Measurements from ENCODE around the gene ZFP64.
A peak's percentile ranks its signal among the peaks of the same experiment; 100 is the strongest.
"Not testable (repeated sequence)": the region's sequence is repeated elsewhere in the genome, so short reads cannot be mapped to it uniquely, and the experiment has no call there.

Gene ZFP64

GRCh38 chr20:52160049-52160570 is 31.5 kb downstream of the ZFP64 start:
- DNase-seq (ENCODE audit: low read depth in 2 of 2), result no peak

GRCh38 chr20:52154575-52154974 is 37.0 kb downstream of the ZFP64 start:
- DNase-seq (ENCODE audit: low read depth in 2 of 2), result no peak

GRCh38 chr20:52153896-52154295 is 37.7 kb downstream of the ZFP64 start:
- DNase-seq (ENCODE audit: low read depth in 2 of 2), result no peak

- no peak for DNase-seq (ENCODE audit: low read depth in 2 of 2)
Observed at GRCh38 chr20:52152921-52153320, 38.7 kb downstream of the ZFP64 start.

- DNase-seq (ENCODE audit: low read depth in 2 of 2), result no peak
Observed at GRCh38 chr20:52152416-52152815, 39.2 kb downstream of the ZFP64 start.

- peak in 1 of 2 donors; percentile 16 for DNase-seq (ENCODE audit: low read depth in 2 of 2)
Observed at GRCh38 chr20:52150440-52151258, 40.9 kb downstream of the ZFP64 start.

DNA sequence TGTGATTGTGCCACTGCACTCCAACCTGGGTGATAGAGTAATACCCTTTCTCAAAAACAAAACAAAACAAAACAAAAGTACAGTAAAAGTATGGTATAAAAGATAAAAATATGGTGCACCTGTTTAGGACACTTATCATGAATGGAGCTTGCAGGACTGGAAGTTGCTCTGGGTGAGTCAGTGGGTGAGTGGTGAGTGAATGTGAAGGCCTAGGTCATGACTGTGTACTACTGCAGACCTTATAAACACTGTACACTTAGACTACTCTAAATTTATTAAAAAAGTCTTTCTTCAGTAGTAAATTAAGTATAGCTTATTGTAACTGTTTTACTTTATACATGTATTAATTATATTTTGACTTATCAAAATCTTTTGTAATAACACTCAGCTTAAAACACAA is 46.0 kb downstream of the ZFP64 start:
- no peak for DNase-seq (ENCODE audit: low read depth in 2 of 2)

GRCh38 chr20:52143277-52143676 is 48.3 kb downstream of the ZFP64 start:
- DNase-seq (ENCODE audit: low read depth in 2 of 2), result no peak

- no peak for DNase-seq (ENCODE audit: low read depth in 2 of 2)
Observed at GRCh38 chr20:52142757-52143156, 48.8 kb downstream of the ZFP64 start.

DNA sequence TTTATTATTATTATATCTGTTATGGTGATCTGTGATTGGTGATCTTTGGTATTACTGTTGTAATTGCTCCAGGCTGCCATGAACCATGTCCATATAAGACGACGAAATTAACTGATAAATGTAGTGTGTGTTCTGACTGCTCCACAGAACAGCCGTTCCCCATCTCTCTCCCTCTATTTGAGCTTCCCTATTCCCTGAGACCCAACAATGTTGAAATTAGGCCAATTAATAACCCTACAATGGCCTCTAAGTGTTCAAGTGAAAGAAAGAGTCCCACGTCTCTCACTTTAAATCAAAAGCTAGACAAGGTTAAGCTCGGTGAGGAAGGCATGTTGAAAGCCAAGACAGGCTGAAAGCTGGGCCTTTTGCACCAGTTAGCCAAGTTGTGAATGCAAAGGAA is 51.6 kb downstream of the ZFP64 start:
- DNase-seq (ENCODE audit: low read depth in 2 of 2), result no peak

- no peak for DNase-seq (ENCODE audit: low read depth in 2 of 2)
Observed at GRCh38 chr20:52137850-52138249, 53.7 kb downstream of the ZFP64 start.

DNA sequence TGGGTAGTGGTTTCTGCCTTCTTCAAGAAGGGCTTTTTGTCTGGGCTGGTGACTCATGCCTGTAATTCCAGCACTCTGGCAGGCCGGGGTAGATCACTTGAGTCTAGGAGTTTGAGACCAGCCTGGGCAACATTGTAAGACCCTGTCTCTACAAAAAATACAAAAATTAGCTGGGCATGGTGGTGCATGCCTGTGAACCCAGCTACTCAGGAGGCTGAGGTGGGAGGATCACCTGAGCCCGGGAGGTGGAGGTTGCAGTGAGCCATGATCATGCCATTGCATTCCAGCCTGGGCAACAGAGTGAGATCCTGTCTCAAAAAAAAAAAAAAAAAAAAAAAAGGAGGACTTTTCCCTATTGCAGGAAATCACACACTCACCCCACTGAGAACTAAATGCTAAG is 57.9 kb downstream of the ZFP64 start:
- not testable (repeated sequence) for DNase-seq (ENCODE audit: low read depth in 2 of 2)

- no peak for DNase-seq (ENCODE audit: low read depth in 2 of 2)
Observed at GRCh38 chr20:52132337-52132736, 59.2 kb downstream of the ZFP64 start.

DNA sequence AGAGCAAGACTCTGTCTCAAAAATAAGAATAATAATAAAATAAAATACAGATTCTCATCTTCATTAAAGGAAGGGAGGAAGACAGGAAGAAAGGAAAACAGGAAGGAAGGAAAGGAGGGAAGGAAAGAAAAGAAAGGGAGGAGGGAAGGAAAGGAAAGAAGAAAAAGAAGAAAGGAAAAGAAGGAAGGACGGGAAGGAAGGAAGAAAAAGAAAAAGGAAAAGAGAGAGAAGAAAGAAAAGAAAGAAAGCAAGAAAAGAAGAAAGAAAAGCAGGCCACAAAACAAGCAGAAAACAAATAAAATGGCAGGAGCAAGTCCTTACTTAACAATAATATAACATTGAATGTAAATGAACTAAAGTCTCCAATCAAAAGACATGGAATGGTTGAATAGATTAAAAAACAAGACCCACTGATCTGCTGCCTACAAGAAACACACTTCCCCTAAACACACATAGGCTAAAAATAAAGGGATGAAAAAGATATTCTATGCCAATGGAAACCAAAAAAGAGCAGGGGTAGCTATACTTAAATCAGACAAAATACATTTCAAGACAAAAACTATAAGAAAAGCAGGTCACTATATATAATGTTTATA is 60.4 kb downstream of the ZFP64 start:
- no peak for DNase-seq (ENCODE audit: low read depth in 2 of 2)

DNA sequence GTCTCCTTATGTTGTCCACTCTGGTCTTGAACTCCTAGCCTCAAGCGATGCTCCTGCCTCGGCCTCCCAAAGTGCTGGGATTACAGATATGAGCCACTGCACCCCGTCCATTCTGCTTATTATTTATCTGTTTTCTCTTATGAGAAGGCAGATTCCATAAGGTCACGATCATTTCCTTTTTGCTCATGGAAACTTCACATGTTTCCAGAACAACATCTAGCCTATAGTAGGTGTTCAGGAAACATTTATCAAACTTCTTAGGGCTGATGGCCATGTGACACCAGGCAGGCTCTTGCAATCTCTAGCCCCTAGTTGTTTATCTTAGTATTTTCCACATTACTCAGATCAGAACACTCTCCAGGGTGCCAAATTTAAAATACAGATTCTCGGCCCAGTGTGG is 61.2 kb downstream of the ZFP64 start:
- DNase-seq (ENCODE audit: low read depth in 2 of 2), result no peak

DNA sequence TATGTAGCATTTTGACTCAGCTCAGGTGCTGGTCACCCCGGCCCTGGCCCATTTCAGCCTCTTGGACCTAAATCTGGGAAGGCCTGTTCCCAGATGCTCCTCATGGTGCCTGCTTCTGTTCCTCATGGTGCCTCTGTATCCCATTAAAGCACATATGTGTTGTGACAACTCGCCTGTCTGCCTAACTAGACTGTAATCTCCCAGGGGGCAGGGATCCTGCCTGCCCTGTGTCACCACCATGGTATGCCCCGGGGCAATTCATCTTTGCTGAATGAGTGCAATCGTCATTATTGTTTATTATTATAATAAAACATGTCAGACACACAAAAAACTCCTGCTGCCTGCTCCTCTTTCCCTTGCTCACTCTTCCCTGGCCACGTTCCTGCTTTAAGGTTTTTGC is 62.0 kb downstream of the ZFP64 start:
- no peak for DNase-seq (ENCODE audit: low read depth in 2 of 2)

GRCh38 chr20:52127309-52127708 is 64.3 kb downstream of the ZFP64 start:
- DNase-seq (ENCODE audit: low read depth in 2 of 2), result no peak

DNA sequence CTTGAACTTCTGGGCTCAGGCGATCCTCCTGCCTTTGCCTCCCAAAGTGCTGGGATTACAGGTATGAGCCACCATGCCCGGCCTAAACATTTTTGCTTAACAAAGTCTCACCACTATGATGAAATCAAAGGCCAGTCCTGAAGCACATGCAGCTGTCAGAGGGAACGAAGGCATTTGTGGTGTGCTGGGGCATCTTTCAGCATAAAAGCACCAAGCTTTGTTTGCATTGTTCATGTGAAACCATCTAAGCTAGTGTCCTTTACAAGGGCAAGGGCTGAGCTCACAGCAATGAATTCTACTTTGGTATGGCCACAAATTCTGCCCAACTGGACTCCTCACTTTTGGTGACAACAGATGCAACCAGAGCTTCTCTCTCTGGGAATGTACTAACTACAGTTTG is 66.8 kb downstream of the ZFP64 start:
- no peak for DNase-seq (ENCODE audit: low read depth in 2 of 2)

DNA sequence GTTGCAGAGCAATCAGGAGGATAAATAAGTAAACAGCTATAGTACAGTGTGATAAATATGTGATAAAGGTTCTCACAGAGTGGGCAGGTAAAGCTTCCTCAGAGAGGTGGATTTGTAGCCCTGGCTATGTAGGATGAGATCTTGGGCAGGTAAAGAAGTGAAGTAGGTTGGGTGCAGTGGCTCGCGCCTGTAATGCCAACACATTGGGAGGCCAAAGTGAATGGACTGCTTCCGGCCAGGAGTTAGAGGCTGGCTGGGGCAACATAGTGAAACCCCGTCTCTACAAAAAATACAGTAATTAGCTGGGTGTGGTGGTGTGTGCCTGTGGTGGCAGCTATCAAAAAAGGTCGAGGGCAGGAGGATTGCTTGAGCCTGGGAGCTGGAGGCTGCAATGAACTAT is 72.9 kb downstream of the ZFP64 start:
- no peak for DNase-seq (ENCODE audit: low read depth in 2 of 2)

GRCh38 chr20:52118016-52118623 is 73.5 kb downstream of the ZFP64 start:
- DNase-seq (ENCODE audit: low read depth in 2 of 2), result no peak

GRCh38 chr20:52110456-52110855 is 81.1 kb downstream of the ZFP64 start:
- no peak for DNase-seq (ENCODE audit: low read depth in 2 of 2)

DNA sequence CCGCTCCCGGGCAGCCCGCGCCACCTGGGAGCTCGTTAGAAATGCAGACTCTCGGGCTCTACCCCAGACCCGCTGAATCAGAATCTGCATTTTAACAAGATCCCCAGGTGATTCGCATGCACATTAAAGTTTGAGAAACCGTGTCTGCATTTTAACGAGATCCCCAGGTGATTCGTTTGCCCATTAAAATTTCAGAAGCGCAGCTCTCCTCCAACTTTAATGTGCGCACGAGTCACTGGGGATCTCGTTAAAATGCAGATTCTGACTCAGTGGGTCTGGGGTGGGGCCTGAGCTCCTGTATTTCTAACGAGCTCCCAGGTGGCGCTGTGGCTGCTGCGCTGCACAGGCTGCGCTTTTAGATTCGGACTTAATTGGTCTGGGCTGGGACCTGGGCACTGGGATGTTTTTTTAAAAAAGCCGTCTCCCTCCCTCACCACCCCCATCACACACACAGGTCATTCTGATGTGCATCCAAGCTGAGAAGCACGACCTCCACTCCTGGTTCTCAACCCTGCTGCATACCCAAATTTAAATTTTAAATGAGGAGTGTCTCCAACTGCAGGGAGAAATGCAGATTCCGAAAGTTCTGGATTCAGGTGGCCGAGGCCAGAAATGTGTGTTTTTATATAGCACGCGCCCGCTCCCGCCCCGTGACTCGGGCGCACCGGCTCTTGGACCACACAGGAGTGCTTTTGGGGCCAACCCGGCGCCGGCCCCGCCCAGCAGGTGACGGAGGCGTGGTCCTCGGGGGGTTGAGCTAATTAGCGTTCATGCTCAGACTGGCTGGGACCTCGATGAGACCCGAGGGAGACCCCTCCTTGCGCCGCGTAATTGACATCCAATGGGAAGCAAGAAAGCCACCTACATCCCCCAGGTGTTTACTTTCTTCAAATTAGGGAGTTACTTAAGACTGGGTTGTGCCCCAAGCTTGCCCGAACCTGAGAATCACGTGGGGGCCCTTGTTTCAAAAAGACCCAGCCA is 85.8 kb downstream of the ZFP64 start:
- DNase-seq (ENCODE audit: low read depth in 2 of 2), result peak in 1 of 2 donors; percentile 41
